DLD1 (cell line): ENCODE results near the gene NCOR1.

Experiments used
- in situ Hi-C: cut with HindIII; loops from 2 replicates; pipeline ENCODE4 v1.10.0; 2017; ENCODE audit warnings: low sequenced_read_pairs

The NCOR1 gene

DNA sequence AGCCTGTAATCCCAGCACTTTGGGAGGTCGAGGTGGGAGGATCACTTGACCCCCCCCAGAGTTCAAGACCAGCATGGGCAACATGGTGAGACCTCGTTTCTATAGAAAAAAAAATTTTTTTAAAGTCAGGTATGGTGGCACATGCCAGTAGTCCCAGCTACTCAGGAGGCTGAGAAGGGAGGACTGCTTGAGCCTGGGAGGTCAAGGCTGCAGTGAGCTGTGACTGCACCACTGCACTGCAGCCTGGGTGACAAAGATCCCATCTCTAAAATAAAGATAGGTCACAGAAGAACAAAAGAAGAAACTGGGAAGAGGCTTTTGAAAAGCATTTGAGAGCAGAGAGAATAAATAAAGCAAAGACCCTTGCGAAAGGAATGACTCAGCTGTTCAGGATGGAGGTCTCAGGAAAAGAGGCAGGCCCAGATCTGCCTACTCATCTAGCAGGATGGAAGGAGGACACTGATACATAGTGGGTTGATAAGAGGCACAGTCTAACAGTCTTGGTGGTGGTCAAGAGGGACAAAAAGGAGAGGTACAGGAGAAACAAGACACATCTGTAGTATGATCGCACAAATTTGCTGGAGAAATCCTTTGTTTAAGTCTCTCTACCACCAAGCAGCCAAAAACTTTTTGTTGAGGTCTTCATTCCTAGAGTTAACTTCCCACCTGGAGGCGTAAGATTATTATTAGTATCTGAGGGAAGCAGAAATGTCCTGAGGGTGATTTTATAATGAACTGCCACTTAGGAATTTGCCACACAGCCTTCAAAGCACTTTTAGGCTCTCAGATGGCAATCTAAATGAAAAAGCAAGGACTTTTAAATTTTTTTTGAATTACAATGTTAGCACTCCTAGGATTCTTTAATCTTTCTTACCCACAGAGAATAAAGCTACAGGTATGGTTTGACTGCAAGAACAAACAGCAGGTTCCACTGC lies 233.4 kb downstream of the NCOR1 start:
- in situ Hi-C loops = no loop called here

DNA sequence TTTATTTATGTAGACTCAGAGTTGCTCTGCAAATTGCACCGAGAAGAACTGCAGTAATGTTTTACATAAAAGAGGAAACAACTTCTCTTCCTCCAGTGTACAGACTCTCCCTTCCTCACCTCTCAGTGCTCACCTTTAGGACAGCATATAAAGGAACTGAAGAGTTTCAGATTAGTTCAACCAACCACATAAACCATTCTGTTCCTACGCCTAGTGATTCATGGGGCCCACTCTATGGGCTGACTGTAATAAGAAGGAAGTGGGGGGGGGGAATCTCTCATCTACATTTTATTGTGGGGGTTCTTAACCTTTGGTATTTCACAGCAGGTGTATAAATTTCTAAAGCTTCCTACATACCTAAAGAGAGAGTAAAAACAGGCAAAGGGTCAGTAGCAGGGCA lies 234.1 kb downstream of the NCOR1 start:
- in situ Hi-C loops = no loop called here
